ENCODE results near the gene UBALD2. TPM values are rescaled to one million over a fixed set of nuclear protein-coding genes. Genes with fewer than 3 reads are reported as not detected.

Gene UBALD2
- total RNA-seq (2016; rRNA removed; fragmentation: Illumina TruSeq; extraction: Trizol) (3.3 and 5.3 TPM in 2 replicates), polyA plus RNA-seq (2011; rRNA removed) (50.5 and 89.7 TPM in 2 replicates), polyA minus RNA-seq (2011; rRNA and poly(A)+ RNA removed; ENCODE audit: low replicate concordance) (24.6 and 37.9 TPM in 2 replicates), Bru-seq, nascent RNA (percentile 72 among the genes with signal in this experiment), BruChase-seq, experiment 1, labeled RNA remaining after a 6-hour chase (percentile 82 among the genes with signal in this experiment), BruChase-seq, experiment 2, labeled RNA remaining after a 2-hour chase (percentile 68 among the genes with signal in this experiment)
- total RNA-seq (2016; cell fraction: cytosol; rRNA removed; fragmentation: Illumina TruSeq; extraction: Trizol; ENCODE audit: low read depth): 6.8 and 10.0 TPM in 2 replicates
- total RNA-seq (2016; cell fraction: insoluble cytoplasmic fraction; rRNA removed; fragmentation: Illumina TruSeq; extraction: Trizol): 4.4 and 4.5 TPM in 2 replicates
- total RNA-seq (2016; cell fraction: membrane; rRNA removed; fragmentation: Illumina TruSeq; extraction: Trizol): 9.1 and 9.4 TPM in 2 replicates
- total RNA-seq (2016; cell fraction: nucleus; rRNA removed; fragmentation: Illumina TruSeq; extraction: Trizol): 2.6 and 3.2 TPM in 2 replicates
- polyA plus RNA-seq (2011; cell fraction: cytosol; rRNA removed): 14.6 and 28.0 TPM in 2 replicates
- polyA plus RNA-seq (2011; cell fraction: nucleus; rRNA removed): 19.7 and 23.1 TPM in 2 replicates
- 16.6 and 21.8 TPM in 2 replicates for polyA plus RNA-seq (2012)
- polyA plus RNA-seq (2016; cell fraction: cytosol; fragmentation: Illumina TruSeq; extraction: Trizol; ENCODE audit: low read depth): 26.5 and 33.4 TPM in 2 replicates
- 15.4 and 17.2 TPM in 2 replicates for polyA plus RNA-seq (2016; cell fraction: insoluble cytoplasmic fraction; fragmentation: Illumina TruSeq; extraction: Trizol; ENCODE audit: low read depth)
- polyA plus RNA-seq (2016; cell fraction: membrane; fragmentation: Illumina TruSeq; extraction: Trizol; ENCODE audit: low read depth): 28.1 and 30.3 TPM in 2 replicates
- polyA plus RNA-seq (2016; cell fraction: nucleus; fragmentation: Illumina TruSeq; extraction: Trizol; ENCODE audit: insufficient read depth, low read depth): 8.4 and 13.3 TPM in 2 replicates
- polyA minus RNA-seq (2011; cell fraction: cytosol; rRNA and poly(A)+ RNA removed): 14.7 and 29.2 TPM in 2 replicates
- polyA minus RNA-seq (2011; cell fraction: nucleus; rRNA and poly(A)+ RNA removed): 4.2 and 7.1 TPM in 2 replicates
- long read RNA-seq, experiment 1, partial matches to known transcripts: 0 of 1 reads
- long read RNA-seq, experiment 1, other reads (novel, unspliced or antisense): 0 of 1 reads
- long read RNA-seq, experiment 2, transcript UBALD2-201 (3 exons, 1,593 nt): major isoform, 128 of 217 reads
- long read RNA-seq, experiment 2, transcript UBALD2-203 (2 exons, 660 nt): minor isoform, 5 of 217 reads
- long read RNA-seq, experiment 2, partial matches to known transcripts: 82 of 217 reads
- long read RNA-seq, experiment 2, other reads (novel, unspliced or antisense): 0 of 217 reads

DNA sequence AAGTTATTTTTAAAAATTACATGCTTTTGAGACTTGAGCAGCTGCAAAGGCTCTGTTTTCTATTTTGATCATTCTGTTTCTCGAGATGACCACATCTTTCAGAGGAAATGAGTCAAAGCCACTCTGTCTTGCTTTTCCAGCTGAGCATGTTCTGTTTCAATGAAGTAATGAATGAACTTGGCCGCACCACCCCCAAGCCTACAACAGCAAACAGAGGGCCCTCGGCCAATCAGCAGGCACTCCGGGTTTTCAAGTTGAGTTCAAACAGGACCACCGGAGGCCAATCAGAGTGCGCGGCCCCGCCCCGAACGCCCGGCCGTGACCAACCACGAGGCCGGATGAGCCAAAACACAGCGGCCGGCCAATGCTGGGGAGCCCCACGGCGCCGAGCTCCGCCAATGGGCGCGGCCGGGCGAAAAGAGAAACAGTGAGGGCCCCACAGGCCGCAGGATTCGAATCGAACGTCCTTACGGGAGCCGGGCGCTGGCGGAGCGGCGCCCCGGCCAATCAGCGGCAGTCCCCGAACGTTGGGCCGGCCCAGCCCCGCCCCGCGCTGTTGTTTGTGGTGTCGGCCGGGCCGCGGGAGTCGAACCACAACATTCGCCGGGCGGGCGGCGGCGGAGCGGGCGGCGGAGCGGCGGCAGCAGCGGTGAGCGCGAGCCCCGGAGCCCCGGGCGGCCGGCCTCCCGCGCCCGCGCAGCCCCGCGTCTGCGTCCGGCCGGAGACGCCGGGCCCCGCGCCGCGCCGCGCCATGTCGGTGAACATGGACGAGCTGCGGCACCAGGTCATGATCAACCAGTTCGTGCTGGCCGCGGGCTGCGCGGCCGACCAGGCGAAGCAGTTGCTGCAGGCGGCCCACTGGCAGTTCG, at the start of gene UBALD2:
Gene UBALD2 (plus strand): TSS at position 594 of the 869 bp plus-strand sequence. CDS start 158 bp downstream, at position 752.
- H3K4me2 ChIP-seq (ENCODE audit: low read depth, low read length): peak within 1 kb of the TSS; percentile 98
- DNase-seq (ENCODE audit: low spot score): peak; percentile 98
- no peaks in the 10 kb centered on the region for H3K27me3 ChIP-seq (ENCODE audit: control insufficient read depth in 1 of 2, insufficient read depth in 2 of 2, low read length in 2 of 2)
- no TSS peak for BruUV-seq (replicated peaks)
- peaks cover 25% of the 10 kb centered on the region for H3K79me2 ChIP-seq (ENCODE audit: insufficient read depth, low read length)
- H3K9me3 ChIP-seq (ENCODE audit: low read length): no peaks in the 10 kb centered on the region
- WGBS (ENCODE audit: low lambda C conversion rate): under 1% methylated on average over 38 of the region's 94 CpGs
- in situ Hi-C loops (cut with HindIII; ENCODE audit: extremely low pct_ligation_motif_present, low pct_unique_long_range_greater_than_20kb): no loop called here
- H3K27ac ChIP-seq (ENCODE audit: extremely low read length, insufficient read depth, low read length): peak within 1 kb of the TSS; percentile 63
- peak within 1 kb of the TSS; percentile 88 to 98 (median 92) for H3K4me3 ChIP-seq (replicated peaks in 1 of 3; ENCODE audit: insufficient read depth in 1 of 3, low read depth in 2 of 3, low read length in 3 of 3)
- peak; percentile 94 for FAIRE-seq
- H3K4me1 ChIP-seq (ENCODE audit: insufficient read depth, low read length): peaks cover 76% of the 10 kb centered on the region
- CTCF ChIA-PET (ENCODE audit: low intra/inter-chr PET ratio, low total read pairs): no interaction called here
- H2AFZ ChIP-seq (ENCODE audit: low read length): no peak within 1 kb of the TSS
- POLR2A ChIA-PET: interaction anchor here (0.6 to 5.6 kb wide), 22 partner anchors 8 to 389 kb away, joined by 3 to 51 read pairs (median 5); partner anchors contain the start of genes EXOC7, RNF157, SPHK1 and TRIM65
- H4K20me1 ChIP-seq (ENCODE audit: insufficient read depth, low read length): no peaks in the 10 kb centered on the region; the same call in 1 of the 2 replicates
- ATAC-seq: peak; percentile 96
- intact Hi-C loops (cut with micrococcal nuclease; ENCODE audit: unreplicated experiment): loop anchor here (2.0 kb wide), 1 partner anchor 56 kb away; no protein-coding TSS in a partner anchor
- peak within 1 kb of the TSS; percentile 84 for H3K9ac ChIP-seq (ENCODE audit: insufficient read depth, low read depth, low read length)
- peaks cover 5 to 11% of the 10 kb centered on the region in 2 experiments; a peak in 3 of 5 replicates for H3K36me3 ChIP-seq (replicated peaks in 1 of 2; ENCODE audit: control insufficient read depth in 1 of 2, insufficient read depth in 2 of 2, low read length in 2 of 2)
- TF ChIP-seq, protein P1, sequence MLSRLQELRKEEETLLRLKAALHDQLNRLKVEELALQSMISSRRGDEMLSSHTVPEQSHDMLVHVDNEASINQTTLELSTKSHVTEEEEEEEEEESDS (CRISPR knock-in tag; IDR thresholded peaks at IDR 0.05; ENCODE audit: borderline replicate concordance): 0 out of 2 replicates have a peak, but pooled peaks have one; percentile 70
- TF ChIP-seq, protein P2, sequence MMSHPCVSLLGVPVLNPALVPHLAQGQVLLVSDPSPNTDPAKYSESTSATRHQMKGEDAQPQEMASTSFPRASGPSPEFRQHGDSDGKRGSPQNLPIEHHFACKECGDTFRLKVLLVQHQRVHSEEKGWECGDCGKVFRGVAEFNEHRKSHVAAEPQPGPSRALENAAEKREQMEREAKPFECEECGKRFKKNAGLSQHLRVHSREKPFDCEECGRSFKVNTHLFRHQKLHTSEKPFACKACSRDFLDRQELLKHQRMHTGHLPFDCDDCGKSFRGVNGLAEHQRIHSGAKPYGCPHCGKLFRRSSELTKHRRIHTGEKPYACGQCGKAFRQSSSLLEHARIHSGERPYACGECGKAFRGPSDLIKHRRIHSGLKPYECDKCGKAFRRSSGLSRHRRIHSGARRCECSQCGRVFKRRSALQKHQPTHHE (CRISPR knock-in tag; IDR thresholded peaks at IDR 0.05; ENCODE audit: borderline replicate concordance): no peak
- TF ChIP-seq GPN1 (CRISPR knock-in tag; IDR thresholded peaks at IDR 0.05; ENCODE audit: borderline replicate concordance): no peak
- TF ChIP-seq, protein P3, sequence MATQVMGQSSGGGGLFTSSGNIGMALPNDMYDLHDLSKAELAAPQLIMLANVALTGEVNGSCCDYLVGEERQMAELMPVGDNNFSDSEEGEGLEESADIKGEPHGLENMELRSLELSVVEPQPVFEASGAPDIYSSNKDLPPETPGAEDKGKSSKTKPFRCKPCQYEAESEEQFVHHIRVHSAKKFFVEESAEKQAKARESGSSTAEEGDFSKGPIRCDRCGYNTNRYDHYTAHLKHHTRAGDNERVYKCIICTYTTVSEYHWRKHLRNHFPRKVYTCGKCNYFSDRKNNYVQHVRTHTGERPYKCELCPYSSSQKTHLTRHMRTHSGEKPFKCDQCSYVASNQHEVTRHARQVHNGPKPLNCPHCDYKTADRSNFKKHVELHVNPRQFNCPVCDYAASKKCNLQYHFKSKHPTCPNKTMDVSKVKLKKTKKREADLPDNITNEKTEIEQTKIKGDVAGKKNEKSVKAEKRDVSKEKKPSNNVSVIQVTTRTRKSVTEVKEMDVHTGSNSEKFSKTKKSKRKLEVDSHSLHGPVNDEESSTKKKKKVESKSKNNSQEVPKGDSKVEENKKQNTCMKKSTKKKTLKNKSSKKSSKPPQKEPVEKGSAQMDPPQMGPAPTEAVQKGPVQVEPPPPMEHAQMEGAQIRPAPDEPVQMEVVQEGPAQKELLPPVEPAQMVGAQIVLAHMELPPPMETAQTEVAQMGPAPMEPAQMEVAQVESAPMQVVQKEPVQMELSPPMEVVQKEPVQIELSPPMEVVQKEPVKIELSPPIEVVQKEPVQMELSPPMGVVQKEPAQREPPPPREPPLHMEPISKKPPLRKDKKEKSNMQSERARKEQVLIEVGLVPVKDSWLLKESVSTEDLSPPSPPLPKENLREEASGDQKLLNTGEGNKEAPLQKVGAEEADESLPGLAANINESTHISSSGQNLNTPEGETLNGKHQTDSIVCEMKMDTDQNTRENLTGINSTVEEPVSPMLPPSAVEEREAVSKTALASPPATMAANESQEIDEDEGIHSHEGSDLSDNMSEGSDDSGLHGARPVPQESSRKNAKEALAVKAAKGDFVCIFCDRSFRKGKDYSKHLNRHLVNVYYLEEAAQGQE (IDR thresholded peaks at IDR 0.05; ENCODE audit: borderline replicate concordance in 1 of 2, low read depth in 1 of 2, low read length in 2 of 2): no peak
- no peak for TF ChIP-seq U2AF2 (IDR thresholded peaks at IDR 0.05; ENCODE audit: low read depth, low read length)
- no peak for TF ChIP-seq ZSCAN25 (CRISPR knock-in tag; IDR thresholded peaks at IDR 0.05)
- peak; percentile 97 for TF ChIP-seq FOXM1 (CRISPR knock-in tag; IDR thresholded peaks at IDR 0.05)
- TF ChIP-seq, protein P4, sequence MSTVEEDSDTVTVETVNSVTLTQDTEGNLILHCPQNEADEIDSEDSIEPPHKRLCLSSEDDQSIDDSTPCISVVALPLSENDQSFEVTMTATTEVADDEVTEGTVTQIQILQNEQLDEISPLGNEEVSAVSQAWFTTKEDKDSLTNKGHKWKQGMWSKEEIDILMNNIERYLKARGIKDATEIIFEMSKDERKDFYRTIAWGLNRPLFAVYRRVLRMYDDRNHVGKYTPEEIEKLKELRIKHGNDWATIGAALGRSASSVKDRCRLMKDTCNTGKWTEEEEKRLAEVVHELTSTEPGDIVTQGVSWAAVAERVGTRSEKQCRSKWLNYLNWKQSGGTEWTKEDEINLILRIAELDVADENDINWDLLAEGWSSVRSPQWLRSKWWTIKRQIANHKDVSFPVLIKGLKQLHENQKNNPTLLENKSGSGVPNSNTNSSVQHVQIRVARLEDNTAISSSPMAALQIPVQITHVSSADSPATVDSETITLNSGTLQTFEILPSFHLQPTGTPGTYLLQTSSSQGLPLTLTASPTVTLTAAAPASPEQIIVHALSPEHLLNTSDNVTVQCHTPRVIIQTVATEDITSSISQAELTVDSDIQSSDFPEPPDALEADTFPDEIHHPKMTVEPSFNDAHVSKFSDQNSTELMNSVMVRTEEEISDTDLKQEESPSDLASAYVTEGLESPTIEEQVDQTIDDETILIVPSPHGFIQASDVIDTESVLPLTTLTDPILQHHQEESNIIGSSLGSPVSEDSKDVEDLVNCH (CRISPR knock-in tag; IDR thresholded peaks at IDR 0.05): no peak

Measured in HepG2 (cell line).